Adrenal gland (tissue), 5 donors: Measurements from ENCODE around the gene PPL.

Experiments
- POLR2A ChIP-seq, 2 donors: fragments of 450-650 bp; IDR thresholded peaks; one replicate each; pipeline ENCODE4 v1.6.1; 2017; ENCODE audit warnings: antibody characterized with exemption in 2 of 2, mild to moderate bottlenecking in 2 of 2, moderate library complexity in 1 of 2
- TF ChIP-seq, protein P1 (sequence below), 6 experiments: fragments of 450-650 bp in 4 of 6; fragments of 200-600 bp in 2 of 6; sonication (generic) in 1 of 6; IDR thresholded peaks; 1 replicate in 5 of 6; 2 replicates in 1 of 6; pipeline versions ENCODE4 v1.5.1 to v1.8.0; 2016 to 2021; ENCODE audit warnings: antibody characterized with exemption in 6 of 6, mild to moderate bottlenecking in 2 of 6, moderate library complexity in 1 of 6
- donor health status: DM: no; HTN: no; CAD: no.

- TF ChIP-seq, protein P1, sequence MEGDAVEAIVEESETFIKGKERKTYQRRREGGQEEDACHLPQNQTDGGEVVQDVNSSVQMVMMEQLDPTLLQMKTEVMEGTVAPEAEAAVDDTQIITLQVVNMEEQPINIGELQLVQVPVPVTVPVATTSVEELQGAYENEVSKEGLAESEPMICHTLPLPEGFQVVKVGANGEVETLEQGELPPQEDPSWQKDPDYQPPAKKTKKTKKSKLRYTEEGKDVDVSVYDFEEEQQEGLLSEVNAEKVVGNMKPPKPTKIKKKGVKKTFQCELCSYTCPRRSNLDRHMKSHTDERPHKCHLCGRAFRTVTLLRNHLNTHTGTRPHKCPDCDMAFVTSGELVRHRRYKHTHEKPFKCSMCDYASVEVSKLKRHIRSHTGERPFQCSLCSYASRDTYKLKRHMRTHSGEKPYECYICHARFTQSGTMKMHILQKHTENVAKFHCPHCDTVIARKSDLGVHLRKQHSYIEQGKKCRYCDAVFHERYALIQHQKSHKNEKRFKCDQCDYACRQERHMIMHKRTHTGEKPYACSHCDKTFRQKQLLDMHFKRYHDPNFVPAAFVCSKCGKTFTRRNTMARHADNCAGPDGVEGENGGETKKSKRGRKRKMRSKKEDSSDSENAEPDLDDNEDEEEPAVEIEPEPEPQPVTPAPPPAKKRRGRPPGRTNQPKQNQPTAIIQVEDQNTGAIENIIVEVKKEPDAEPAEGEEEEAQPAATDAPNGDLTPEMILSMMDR (IDR thresholded peaks at IDR 0.05) = peak in 1 of 6 experiments; percentile 16
- TF ChIP-seq POLR2A (IDR thresholded peaks at IDR 0.05) = no peak
Measured at GRCh38 chr16:4984174-4984990, 47.4 kb upstream of the PPL start.
